SH-SY5Y (cell line): Measurements from ENCODE around the gene TRRAP.

Experiments used
- GATA2 ChIP-seq: IDR thresholded peaks from 2 replicates; pipeline ENCODE4 v1.6.1; 2011; ENCODE audit warnings: mild to moderate bottlenecking, low read depth, low read length
- GATA3 ChIP-seq: IDR thresholded peaks from 2 replicates; pipeline ENCODE4 v1.6.1; 2011; ENCODE audit warnings: low read depth, mild to moderate bottlenecking, low read length, moderate library complexity

DNA sequence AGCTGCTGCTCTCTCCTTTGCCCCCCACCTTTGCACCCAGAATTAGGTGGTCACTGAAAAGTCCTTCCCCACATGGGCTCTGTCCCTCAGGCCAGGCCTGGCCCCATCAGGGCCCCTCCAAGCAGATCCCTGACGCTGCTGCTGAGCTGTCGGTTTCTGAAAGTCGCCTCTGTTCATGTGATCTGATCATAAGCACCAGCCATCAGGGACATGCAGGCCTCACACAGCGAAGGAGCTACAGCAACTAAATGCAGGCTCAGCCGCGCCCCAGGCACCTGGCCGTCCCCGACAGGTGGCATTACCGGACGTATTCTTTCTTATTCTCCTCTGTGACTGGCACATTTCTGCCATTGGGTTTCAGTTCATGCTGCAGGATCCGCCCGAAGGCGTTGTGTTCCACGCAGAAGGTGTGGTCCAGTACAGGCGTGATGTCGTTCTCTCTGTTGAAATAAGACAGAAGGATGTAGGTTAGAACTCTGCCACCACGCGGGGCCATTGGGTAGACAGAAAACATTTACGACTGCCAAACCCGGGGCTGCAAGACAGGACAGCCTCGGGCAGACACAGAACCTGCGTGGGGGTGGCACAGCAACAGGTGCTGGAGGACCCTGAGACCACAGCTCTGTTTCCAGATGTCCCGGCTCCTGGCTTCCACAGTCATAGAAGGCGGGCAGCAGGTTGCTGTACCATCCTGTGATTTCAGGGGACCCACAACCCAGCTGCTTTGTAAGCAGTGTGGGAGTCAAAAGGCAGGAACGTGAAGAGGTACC is 159.9 kb downstream of the TRRAP start:
- no peak for TF ChIP-seq GATA2
- no peak for TF ChIP-seq GATA3
